DMS53 treated with DMSO at 0.1 percent for 48 hours (cell line): ENCODE data around the gene WDR33.
A peak's percentile ranks its signal among the peaks of the same experiment; 100 is the strongest.
"Not testable (repeated sequence)": the region's sequence is repeated elsewhere in the genome, so short reads cannot be mapped to it uniquely, and the experiment has no call there.

Source experiments
- DNase-seq: peaks from one replicate; lab custom pipeline; 2025; ENCODE audit not compliant: unreplicated experiment; lab: John Stamatoyannopoulos, UW

WDR33 gene

GRCh38 chr2:127810619-127811396 is at the start of gene WDR33:
TSS of gene WDR33 (minus strand) at chr2:127811171. CDS start at chr2:127770981, 40,190 bp downstream.
- peak; percentile 87 for DNase-seq

DNA sequence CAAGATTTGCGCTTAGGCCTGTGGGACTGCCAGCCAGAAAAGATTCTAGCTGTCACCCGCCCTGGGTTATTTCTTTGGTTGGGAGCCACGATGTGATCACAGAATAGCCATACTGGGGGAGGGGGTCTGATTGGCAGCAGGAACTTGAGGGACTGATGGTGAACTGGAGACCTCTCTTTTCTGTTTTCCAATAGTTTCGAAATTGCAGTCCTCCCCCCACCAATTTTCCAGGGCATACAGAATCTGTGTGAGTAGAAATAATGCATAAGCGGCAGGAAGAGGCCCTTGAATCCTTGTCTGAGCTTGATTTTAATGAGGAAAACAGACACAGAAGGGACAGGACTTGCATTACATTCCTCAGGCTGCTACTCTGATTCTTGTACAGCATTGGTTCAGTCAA is 49.2 kb upstream of the WDR33 start:
- DNase-seq, result no peak

- peak; percentile 70 for DNase-seq
Measured at GRCh38 chr2:127859712-127860085, 48.7 kb upstream of the WDR33 start.

DNA sequence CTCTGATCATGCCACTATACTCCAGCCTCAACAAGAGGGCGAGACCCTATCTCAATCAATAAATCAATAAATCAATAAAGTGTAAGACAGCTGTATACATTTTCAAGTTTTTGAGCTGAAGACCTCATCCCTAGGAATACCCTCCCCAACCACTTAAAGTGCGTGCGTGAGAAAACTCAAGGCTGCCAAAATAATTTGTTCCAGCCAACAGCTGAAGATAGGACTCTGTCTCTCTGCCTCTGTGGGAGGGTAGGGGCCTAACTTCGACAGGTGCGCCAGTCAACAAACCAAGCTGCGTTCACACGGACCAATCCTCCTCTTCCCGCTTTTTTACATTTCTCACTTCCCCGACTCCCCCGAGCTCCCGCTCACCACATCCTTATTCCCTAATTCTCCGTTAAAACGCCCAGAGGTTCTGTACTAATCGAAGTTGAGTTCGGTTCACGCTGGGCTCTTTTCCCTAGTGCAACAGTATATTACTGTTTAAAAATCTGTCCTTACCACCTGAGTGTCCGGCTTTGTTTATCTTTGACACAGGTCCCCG is 46.4 kb upstream of the WDR33 start:
- peak; percentile 9 for DNase-seq

GRCh38 chr2:127853671-127854070 is 42.7 kb upstream of the WDR33 start:
- DNase-seq, result no peak

- DNase-seq, result no peak
Measured at GRCh38 chr2:127852388-127852787, 41.4 kb upstream of the WDR33 start.

DNA sequence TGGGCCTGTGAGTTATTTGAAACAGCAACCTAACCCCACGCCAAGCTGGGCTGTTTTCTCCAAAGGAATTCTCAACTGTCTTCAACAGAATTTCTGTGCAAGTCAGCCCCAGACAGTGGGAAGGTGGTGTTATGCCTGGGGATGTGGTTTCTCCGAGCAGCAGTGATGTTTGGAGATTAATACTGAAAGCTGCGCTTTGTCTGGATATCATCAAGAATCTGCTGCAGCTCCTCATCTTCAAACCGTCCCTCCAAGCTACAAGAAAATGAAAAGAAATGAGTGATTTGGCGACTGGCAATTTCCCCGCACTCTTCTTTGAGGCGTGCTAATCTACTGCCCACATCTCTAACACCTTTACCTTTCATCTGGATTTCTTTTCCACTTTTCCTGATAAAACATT is 37.0 kb upstream of the WDR33 start:
- DNase-seq, result no peak

DNA sequence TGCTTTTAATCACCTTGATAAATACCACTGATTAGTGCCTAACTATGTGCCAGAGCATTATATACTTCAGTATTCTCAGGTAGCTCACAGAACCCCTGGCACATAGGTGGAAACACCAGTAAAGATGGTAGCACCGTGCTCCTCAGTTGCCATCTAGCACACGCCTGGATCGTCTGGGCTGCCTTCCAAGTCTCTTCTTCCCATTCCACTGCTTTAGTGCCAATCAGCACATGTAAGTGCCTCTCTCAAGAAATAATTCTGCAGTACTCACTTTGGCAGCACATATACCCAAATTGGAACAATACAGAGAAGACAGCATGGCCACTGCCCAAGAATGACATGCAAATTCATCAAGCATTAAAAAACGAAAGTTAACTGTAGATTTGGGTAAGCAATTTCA is 34.0 kb upstream of the WDR33 start:
- DNase-seq, result no peak

DNA sequence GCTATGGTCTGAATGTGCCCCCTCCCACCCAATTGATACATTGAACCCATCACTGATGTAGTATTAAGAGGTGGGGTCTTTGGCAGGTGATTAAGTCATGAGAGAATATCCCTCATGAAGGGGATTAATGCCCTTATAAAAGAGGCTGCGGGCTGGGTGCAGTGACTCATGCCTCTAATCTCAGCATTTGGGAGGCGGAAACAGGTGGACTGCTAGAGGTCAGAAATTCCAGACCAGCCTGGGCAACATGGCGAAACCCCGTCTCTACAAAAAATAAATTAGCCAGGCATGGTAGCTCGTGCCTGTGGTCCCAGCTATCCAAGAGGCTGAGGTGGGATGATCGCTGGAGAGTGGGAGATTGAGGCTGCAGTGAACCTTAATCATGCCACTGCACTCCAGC is 32.7 kb upstream of the WDR33 start:
- no peak for DNase-seq

- no peak for DNase-seq
Measured at GRCh38 chr2:127841466-127842178, 30.7 kb upstream of the WDR33 start.

DNA sequence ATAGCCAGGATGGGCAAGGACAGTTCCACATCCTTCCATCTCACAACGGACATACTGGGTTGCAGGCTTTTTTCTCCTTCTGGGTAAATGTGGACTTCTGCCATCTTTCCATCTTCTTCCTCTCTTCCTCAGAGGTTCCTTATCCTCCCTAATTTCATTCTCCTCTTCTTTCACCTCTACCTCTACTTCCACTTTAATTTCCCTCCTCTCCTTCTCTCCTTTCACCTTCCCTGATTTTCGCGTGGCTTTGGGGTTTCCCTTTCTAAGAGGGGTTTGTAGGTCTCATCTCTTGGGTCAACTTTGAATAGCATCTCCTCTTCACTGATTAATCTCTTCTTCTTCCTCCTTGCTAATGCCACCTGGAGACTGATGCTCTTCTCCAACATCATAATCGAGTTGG is 29.9 kb upstream of the WDR33 start:
- DNase-seq, result no peak

- DNase-seq, result no peak
Measured at GRCh38 chr2:127834951-127835350, 24.0 kb upstream of the WDR33 start.

GRCh38 chr2:127829845-127830246 is 18.9 kb upstream of the WDR33 start:
- no peak for DNase-seq

- not testable (repeated sequence) for DNase-seq
Measured at GRCh38 chr2:127826708-127827107, 15.7 kb upstream of the WDR33 start.

DNA sequence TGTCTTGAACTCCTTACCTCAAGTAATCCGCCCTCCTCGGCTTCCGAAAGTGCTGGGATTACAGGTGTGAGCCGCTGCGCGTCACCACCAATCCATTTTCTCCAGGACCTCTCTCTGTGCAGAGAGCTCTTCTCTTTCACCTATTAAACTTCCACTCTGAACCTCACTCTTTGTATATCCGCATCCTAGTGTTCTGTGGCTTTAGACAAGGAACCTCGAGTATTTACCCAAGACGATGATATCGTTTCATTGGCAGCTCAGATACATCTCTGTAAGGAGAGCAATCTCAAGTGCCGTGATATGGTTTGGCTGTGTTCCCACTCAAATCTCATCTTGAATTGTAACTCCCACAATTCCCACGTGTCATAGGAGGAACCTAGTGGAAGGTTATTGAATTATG is 15.1 kb upstream of the WDR33 start:
- DNase-seq, result no peak

- DNase-seq, result no peak
Measured at GRCh38 chr2:127820080-127820668, 9.2 kb upstream of the WDR33 start.

- no peak for DNase-seq
Measured at GRCh38 chr2:127818794-127819425, 7.9 kb upstream of the WDR33 start.

DNA sequence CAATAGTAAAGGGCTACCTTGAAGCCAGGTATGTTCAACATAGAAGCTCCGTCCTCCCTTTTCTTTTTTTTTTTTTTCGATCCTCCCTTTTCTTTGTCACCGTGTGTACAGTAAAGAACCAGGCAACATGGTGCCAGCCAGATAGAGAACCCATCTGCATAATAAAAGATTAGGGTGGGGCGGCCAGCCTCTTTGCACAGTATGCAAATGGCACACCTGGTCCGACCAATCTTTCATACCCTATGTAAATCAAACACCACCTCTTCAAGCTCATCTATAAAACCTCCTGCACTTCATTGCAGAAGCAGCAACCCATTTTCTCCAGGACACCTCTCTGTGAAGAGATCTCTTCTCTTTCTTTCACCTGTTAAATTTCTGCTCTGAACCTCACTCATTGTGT is 7.3 kb upstream of the WDR33 start:
- no peak for DNase-seq

GRCh38 chr2:127814677-127815076 is 3.7 kb upstream of the WDR33 start:
- no peak for DNase-seq

DNA sequence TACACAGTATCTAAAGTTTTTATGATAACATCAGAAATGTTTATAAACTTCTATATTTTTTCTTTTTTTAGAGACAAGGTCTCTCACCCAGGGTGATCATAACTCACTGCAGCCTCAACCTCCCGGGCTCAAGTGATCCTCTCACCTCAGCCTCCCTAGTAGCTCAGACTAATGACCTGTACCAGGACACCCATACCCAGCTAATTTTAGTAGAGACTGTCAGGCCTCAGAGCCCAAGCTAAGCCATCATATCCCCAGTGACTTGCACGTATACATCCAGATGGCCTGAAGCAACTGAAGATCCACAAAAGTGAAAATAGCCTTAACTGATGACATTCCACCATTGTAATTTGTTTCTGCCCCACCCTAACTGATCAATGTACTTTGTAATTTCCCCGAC is 1.5 kb upstream of the WDR33 start:
- not testable (repeated sequence) for DNase-seq
